ENCODE measurements around the gene BTBD16. TPM values are rescaled to one million over a fixed set of nuclear protein-coding genes. Genes with fewer than 3 reads are reported as not detected.
A peak's percentile ranks its signal among the peaks of the same experiment; 100 is the strongest.

The BTBD16 gene
- polyA plus RNA-seq, 1 experiment, result not detected

- ChIA-PET CTCF (interaction anchor here (0.6 to 2.1 kb wide), 3 partner anchors 8 to 101 kb away, joined by 3 to 24 read pairs (median 5); no protein-coding TSS in a partner anchor), POLR2A (no interaction called here)
- Histone ChIP-seq H3K4me3 (ENCODE audit: low read depth, low read length) (no peak overlapping the region), H3K27me3 (ENCODE audit: control insufficient read depth, insufficient read depth, low read length) (no peaks in the 10 kb centered on the region), H3K27ac (ENCODE audit: low read depth, low read length) (no peak overlapping the region), H3K9me3 (ENCODE audit: control insufficient read depth, insufficient read depth, low read length) (no peaks in the 10 kb centered on the region)
- DNase-seq (ENCODE audit: low read depth, low spot score), result no peak
- no peak for TF ChIP-seq CTCF (IDR thresholded peaks at IDR 0.05; ENCODE audit: low read depth, low read length)
Measured at GRCh38 chr10:122277526-122278136, 6.5 kb downstream of the BTBD16 start.

GRCh38 chr10:122279725-122280141 lies 8.6 kb downstream of the BTBD16 start:
- no peak overlapping the region for H3K4me3 ChIP-seq (ENCODE audit: low read depth, low read length)
- DNase-seq (ENCODE audit: low read depth, low spot score), result no peak
- H3K9me3 ChIP-seq (ENCODE audit: control insufficient read depth, insufficient read depth, low read length), result no peaks in the 10 kb centered on the region
- H3K27ac ChIP-seq (ENCODE audit: low read depth, low read length), result no peak overlapping the region
- ChIA-PET CTCF (interaction anchor here (0.9 to 2.4 kb wide), 11 partner anchors 8 to 287 kb away, joined by 3 to 22 read pairs (median 4); no protein-coding TSS in a partner anchor), POLR2A (no interaction called here)
- peak; percentile 63 for TF ChIP-seq CTCF (IDR thresholded peaks at IDR 0.05; ENCODE audit: low read depth, low read length)
- H3K27me3 ChIP-seq (ENCODE audit: control insufficient read depth, insufficient read depth, low read length), result no peaks in the 10 kb centered on the region

GRCh38 chr10:122280156-122280555 lies 9.1 kb downstream of the BTBD16 start:
- no peak for TF ChIP-seq CTCF (IDR thresholded peaks at IDR 0.05; ENCODE audit: low read depth, low read length)
- H3K9me3 ChIP-seq (ENCODE audit: control insufficient read depth, insufficient read depth, low read length), result no peaks in the 10 kb centered on the region
- no peak overlapping the region for H3K4me3 ChIP-seq (ENCODE audit: low read depth, low read length)
- CTCF ChIA-PET, result interaction anchor here (0.9 to 2.4 kb wide), 11 partner anchors 8 to 287 kb away, joined by 3 to 22 read pairs (median 4); no protein-coding TSS in a partner anchor
- DNase-seq (ENCODE audit: low read depth, low spot score), result no peak
- H3K27ac ChIP-seq (ENCODE audit: low read depth, low read length), result no peak overlapping the region
- POLR2A ChIA-PET, result no interaction called here
- no peaks in the 10 kb centered on the region for H3K27me3 ChIP-seq (ENCODE audit: control insufficient read depth, insufficient read depth, low read length)

GRCh38 chr10:122281018-122281626 lies 10.0 kb downstream of the BTBD16 start:
- H3K27me3 ChIP-seq (ENCODE audit: control insufficient read depth, insufficient read depth, low read length), result no peaks in the 10 kb centered on the region
- no peak for TF ChIP-seq CTCF (IDR thresholded peaks at IDR 0.05; ENCODE audit: low read depth, low read length)
- DNase-seq (ENCODE audit: low read depth, low spot score), result no peak
- H3K27ac ChIP-seq (ENCODE audit: low read depth, low read length), result no peak overlapping the region
- no peaks in the 10 kb centered on the region for H3K9me3 ChIP-seq (ENCODE audit: control insufficient read depth, insufficient read depth, low read length)
- H3K4me3 ChIP-seq (ENCODE audit: low read depth, low read length), result no peak overlapping the region
- ChIA-PET POLR2A (no interaction called here), CTCF (interaction anchor here (1.3 to 2.4 kb wide), 3 partner anchors 13 to 284 kb away, joined by 4 to 12 read pairs (median 5); no protein-coding TSS in a partner anchor)

- H3K27me3 ChIP-seq (ENCODE audit: control insufficient read depth, insufficient read depth, low read length), result no peaks in the 10 kb centered on the region
- POLR2A ChIA-PET, result no interaction called here
- H3K27ac ChIP-seq (ENCODE audit: low read depth, low read length), result no peak overlapping the region
- no peak overlapping the region for H3K4me3 ChIP-seq (ENCODE audit: low read depth, low read length)
- no peak for DNase-seq (ENCODE audit: low read depth, low spot score)
- H3K9me3 ChIP-seq (ENCODE audit: control insufficient read depth, insufficient read depth, low read length), result no peaks in the 10 kb centered on the region
- TF ChIP-seq CTCF (IDR thresholded peaks at IDR 0.05; ENCODE audit: low read depth, low read length), result no peak
- CTCF ChIA-PET, result interaction anchor here (1.0 to 1.9 kb wide), 4 partner anchors 13 to 283 kb away, joined by 4 to 5 read pairs (median 4); no protein-coding TSS in a partner anchor
Measured at GRCh38 chr10:122281751-122282150, 10.7 kb downstream of the BTBD16 start.

Measured in AG04450 (cell line).